UCSD-AML1 (cell line): ENCODE results near the gene OSMR.

Experiments
- DNase-seq: peaks from one replicate; lab custom pipeline; 2025; ENCODE audit not compliant: unreplicated experiment; lab: John Stamatoyannopoulos, UW

The OSMR gene

DNA sequence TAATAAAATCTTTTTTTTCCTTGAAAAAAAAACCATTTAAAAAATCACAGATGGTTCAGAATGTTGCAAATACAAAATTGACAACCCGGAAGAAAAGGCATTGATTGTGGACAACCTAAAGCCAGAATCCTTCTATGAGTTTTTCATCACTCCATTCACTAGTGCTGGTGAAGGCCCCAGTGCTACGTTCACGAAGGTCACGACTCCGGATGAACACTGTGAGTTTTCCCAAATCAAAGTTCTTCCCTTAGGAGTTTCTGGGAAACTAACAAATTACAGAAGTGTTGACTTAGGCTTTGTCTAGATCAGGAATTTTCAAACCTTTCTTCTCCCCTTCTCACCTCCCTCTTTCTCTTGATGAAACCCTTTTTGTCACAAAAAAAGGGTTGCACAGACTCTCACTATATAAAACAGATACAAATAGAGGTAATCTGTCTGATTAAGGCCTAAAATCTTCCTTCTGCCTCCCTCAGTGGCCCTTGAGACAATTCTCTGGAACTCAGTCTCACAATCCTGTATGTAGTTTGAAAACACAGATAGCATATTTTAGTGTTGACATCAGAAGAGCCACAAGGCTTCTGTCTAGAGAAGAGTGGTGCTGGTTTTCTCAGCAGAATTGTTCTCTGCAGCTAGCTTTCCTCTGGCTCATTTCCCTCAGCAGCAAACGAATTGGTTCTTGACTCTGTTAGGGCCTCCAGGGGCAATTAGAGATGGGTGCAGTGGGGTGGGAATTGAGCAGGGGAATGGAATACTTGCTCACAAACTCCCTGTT lies 79.5 kb downstream of the OSMR start:
- DNase-seq: no peak

DNA sequence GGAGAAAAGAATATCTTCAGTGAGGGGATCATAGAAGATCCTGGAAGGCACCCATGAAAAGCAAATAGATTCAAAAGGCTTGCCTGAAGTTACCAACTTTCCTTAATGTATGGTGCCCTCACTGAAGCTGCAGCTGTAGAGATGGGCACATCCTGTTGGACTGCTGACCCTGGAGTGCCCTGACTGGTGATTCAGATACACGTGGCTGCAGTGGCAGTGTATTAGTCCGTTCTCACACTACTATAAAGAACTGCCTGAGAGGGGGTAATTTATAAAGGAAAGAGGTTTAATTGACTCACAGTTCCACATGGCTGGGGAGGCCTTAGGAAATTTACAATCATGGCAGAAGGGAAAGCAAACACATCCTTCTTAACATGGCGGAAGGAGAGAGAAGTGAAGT lies 80.3 kb downstream of the OSMR start:
- no peak for DNase-seq

DNA sequence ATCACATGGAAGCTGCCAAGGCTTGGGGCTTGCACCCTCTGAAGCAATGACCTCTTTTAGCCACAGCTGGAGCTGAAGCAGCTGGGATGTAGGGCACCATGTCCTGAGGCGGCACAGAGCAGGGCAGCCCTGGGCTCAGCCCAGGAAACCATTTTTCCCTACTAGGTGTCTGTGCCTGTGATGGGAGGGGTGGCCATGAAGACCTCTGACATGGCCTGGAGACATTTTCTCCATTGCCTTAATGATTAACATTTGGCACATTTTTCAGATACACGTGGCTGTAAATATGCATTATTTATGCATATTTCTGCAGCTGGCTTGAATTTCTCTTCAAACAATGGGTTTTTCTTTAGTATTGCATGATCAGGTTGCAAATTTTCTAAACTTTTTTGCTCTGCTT lies 81.7 kb downstream of the OSMR start:
- DNase-seq: no peak

DNA sequence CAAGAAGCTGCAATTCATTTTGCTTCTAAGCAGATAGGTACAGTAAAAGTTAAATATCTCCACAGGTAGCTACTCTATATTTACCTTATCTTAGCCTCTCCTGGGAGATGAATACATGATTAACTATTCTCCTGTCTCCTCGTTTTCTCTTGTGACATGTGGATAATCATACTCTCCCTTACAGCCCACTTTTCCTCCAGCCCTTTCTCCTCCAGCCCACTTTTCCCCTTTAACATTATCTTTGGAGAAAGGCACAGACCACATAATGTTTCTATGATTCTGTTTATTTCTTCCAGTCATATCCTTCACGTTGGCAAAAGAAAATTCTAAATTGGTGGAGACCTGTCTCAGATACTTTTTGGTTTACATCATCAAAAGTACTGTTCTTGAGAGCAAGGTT lies 84.0 kb downstream of the OSMR start:
- no peak for DNase-seq

DNA sequence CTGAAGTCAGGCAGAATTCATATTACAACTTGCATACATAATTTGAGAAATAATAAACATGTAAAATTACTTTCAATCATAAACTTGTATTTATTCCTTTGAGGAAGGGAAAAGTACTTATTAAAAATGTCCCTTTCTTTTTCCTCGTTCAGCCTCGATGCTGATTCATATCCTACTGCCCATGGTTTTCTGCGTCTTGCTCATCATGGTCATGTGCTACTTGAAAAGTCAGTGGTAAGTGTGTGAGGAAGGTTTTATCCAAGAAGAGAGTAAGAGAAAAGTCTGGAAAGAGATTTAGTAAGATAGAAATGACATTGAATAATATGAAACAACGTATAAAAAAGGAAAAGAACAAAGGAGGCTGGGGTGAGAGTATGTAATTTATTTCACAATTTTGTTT lies 85.9 kb downstream of the OSMR start:
- DNase-seq: no peak

DNA sequence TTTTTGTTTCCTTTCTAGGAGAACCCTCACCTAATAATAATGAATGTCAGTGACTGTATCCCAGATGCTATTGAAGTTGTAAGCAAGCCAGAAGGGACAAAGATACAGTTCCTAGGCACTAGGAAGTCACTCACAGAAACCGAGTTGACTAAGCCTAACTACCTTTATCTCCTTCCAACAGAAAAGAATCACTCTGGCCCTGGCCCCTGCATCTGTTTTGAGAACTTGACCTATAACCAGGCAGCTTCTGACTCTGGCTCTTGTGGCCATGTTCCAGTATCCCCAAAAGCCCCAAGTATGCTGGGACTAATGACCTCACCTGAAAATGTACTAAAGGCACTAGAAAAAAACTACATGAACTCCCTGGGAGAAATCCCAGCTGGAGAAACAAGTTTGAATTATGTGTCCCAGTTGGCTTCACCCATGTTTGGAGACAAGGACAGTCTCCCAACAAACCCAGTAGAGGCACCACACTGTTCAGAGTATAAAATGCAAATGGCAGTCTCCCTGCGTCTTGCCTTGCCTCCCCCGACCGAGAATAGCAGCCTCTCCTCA lies 87.1 kb downstream of the OSMR start:
- no peak for DNase-seq

DNA sequence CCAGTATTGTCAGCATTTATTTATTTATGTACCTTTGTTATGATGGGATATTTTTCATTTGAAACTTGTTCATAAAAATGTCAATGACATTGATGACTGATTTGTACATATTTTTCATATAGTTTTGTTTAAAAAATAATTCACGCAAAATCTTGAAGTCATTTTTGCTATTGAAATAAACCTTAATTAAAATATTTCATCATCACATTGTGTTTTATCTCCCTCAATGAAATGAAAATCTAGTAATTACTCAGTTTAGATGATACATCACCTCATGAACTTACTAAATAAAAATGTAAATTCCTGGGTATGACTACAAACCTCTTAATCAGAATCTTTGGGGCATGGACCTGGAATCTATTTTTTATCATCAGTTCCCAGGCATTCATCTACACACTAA lies 89.6 kb downstream of the OSMR start:
- DNase-seq: no peak

DNA sequence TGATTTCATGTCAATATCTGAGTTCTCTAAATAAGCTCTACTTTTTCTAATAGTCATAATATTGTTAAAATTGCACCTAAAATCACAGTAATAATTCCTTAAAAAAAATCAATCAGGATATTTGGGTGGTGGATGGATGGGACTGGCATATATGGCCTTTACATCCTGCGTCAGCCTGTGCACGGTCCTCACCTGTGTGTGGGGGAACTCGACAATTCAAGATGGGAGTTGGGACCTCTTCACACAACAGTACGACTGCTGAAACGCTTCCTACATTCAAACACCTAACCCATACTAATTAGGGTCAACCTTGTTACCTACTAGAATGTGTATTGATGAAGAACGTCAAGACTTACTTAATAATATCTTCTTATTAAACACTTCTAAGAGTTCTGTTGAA lies 90.5 kb downstream of the OSMR start:
- DNase-seq: no peak

DNA sequence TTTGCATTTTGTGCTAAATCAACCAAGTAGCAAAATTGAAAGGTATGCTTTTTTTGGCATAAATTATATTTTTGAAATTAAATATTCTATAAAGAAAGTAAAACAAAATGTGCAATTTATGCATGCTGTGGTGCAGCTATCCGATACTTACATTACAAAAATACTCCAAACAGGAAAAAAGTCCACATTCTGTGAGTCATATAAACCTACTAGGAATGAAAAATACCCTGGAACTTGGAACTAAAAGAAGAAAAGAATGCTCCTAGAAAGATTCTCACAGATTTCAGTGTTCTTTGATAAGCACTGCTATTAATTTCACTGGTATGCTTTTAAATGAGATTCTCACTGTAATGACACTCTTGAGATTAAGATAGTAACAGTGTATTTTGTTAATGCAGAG lies 92.6 kb downstream of the OSMR start:
- no peak for DNase-seq

DNA sequence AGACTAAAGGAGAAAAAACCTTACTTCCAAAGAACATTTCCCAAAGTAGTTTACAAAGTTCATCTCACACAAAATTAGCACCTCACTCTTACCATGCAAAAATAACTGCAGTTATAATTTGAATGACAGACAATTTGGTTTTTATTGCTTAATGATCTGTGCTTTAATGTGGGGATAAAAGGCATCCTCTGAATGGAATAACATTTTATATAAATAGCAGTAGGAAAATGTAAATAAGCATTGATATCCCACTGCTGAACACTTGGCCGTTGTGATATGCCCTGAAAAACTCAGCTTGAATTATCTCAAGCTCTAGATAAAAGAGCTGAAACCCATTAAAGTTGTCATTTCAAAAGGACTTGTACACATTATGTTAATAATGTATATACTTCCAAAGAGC lies 93.2 kb downstream of the OSMR start:
- DNase-seq: no peak

DNA sequence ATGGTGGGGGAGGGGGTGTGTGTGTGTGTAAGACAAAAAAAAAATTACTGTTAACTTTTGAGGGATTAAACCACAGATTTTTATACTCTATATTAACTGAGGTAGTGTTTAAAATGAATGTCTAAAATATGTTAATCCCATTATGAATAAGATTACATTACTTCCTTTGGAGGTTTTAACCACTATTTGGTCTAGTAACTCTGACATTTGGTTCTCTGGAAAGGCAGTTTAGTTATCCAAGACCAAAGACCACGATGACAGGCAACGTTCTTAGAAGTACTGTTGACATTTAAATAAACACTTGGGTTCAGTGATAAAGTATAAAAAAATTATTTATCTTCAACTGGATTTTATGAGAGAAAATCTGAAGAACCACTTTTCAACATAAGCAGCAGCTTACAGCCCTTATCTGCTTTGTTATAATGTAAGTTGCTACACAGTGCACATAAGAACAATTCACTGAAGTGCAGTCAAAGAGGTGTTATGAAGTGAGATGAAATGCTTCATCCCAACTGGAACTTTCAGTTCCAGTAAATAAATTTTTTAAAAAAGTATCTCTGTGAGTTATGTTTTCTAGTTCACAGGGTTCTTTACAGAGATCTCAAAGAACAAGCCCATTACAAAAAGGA lies 94.5 kb downstream of the OSMR start:
- DNase-seq: no peak

DNA sequence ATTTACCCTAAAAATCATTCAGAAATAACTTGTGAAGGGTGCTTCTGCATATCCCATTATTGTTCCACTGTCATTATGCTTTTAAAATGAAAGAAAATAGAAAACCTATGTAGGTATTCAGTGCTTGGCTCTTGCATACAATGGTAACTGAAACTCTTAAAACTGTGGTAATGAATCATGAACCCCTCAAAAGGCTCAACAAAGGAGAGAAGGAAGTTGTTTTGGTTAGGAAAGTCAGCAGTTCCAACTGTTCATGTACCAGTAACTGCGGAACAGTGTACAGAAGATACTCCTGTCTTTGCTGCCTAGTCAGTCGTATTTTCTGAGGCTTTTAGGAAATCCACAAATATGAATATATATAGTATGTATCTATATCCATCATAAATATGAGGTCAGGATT lies 96.1 kb downstream of the OSMR start:
- DNase-seq: no peak

DNA sequence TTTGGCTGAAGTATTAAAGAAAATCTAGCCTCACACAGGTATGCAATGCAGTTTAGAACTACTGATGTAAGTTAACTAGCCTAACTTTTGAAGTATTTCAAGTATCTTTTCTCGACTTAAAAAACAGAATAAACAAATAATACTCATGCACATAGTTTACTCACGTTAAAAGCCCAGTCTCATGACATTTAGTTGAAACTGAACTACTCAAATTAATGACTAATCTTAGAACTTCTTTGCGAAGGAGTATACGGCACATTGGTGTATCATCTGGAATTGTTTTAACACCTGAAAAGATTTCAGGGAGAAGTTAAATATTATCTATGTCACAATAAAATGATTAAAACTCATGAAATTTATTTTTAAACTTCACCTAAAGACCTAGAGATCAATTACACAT lies 98.5 kb downstream of the OSMR start:
- DNase-seq: no peak

DNA sequence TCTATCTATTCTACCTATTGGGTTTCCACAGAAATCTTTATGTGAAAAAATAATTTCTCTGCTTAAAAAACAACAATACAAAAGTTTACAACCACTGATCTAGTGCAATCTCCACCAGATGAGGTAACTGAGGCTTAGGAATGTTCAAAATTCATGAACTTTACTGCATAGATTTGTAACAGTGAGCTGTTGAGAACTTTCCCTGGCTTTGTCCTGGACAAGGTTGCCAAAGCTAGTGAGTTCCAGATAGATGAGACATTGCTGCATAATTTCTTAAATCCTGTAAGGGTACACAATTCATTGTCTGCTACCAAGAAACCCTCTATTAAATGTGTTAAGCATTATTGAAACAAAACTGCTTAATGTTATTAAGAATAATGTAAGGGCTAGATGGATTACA lies 102.7 kb downstream of the OSMR start:
- DNase-seq: no peak

DNA sequence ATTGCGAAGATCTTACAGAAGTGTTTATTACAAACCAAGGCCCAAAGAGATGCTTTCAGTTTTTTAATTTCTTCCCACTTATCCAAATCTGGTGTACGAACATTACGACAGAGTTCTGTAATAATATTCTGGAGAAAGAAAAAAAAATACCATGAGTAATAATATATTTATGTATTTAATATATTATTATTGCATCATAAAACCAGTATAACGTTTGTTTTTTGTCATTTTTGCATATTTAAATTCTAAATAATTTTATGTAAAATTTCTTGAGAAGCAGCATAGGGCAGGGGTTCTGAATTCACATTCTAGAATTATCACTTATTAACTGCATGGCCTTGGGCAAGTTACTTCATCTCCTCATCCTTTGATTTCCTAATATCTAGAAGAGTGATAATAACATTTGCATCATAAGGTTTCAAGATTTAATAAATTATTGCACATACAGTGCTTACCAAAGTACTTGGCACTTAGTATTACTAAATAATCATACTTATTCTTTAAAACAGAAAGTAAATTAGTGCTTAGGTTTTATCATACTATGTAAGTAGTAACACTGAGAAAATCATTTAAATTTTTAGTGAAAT lies 107.7 kb downstream of the OSMR start:
- DNase-seq: no peak

DNA sequence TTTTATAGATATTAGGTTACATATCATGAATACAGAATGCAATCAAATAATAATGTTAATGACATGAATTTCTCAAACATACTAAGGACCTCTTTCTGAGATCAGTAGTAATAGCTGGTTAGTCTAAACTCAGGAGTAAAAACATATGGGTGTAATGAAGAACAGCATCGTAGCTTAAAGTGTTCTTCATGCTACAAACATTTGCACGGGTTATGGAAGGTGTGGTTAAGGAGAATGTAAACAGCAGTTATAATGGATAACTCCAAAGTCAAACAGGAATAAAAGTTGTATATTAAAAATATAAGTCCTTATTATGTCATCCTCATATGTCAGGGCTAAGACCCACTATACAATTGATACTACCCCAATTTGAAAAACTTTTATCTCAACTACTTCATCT lies 115.9 kb downstream of the OSMR start:
- no peak for DNase-seq

DNA sequence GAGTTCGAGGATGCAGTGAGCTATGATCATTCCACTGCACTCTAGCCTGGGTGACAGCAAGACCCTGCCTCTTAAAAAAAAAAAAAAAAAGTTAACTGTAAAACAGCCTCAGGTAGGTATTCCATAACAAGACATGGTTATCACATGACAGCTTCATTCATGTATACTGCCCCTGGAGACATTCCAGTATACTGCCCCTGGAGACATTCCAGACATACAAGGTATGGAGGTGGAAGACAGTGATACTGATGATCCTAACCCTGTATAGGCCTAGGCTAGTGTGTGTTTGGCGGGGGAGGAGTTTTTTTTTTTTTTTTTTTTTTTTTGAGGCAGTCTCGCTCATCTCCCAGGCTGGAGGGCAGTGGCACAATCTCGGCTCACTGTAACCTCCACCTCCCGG lies 122.9 kb downstream of the OSMR start:
- DNase-seq: no peak

DNA sequence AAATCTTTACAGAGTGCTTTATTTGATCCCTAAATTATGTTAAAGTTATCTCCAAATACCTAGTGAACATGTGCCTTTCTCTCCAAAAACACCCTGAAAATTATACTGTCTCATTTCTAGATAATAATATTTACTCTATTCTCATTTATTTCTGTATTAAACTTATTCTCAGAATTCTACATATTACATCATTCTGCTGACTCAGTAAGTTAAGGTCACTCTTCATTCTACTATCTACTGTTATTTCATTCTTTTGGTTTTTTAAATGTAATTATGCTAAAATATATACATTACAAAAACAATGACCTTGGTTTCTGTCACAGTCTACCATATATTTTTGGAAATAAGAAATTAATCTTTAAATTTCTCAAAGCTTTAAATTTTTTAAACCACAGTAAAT lies 132.2 kb downstream of the OSMR start:
- no peak for DNase-seq

DNA sequence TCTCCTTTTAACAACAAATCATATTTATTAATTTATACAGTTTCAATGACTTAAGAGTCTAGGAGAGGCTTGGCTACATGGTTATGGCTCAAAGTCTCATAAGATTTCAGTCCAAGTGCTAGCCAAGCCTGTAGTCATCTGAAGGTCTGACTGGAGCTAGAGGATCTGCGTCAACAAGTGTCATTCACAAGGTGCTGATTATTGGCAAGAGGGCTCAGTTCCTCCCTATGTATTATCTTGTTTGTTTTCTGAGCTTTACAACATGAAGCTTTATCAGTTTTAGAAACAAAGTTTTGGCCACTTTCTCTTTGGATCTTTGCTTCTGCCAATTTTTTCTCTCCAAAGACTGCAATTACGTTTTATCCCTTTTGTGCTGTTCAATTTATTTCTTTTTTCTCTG lies 133.7 kb downstream of the OSMR start:
- no peak for DNase-seq
